WTC11 (cell line): Measurements from ENCODE around the gene H2BW1.

Source experiments
- CTCF ChIP-seq: fragments of 200-600 bp; IDR thresholded peaks from 2 replicates; pipeline ENCODE4 v1.8.0; 2022; ENCODE audit warnings: antibody characterized with exemption
- ESRRA ChIP-seq: sonication (generic); formaldehyde crosslinking; IDR thresholded peaks from 2 replicates; pipeline ENCODE4 v1.8.1; 2022; ENCODE audit warnings: mild to moderate bottlenecking, missing genetic modification reagents, borderline replicate concordance
- IRF2 ChIP-seq: sonication (generic); formaldehyde crosslinking; IDR thresholded peaks from 2 replicates; pipeline ENCODE4 v1.8.0; 2022; ENCODE audit warnings: low read depth, missing genetic modification reagents, borderline replicate concordance
- JAZF1 ChIP-seq: fragments of 250-450 bp; sonication (Bioruptor Pico); IDR thresholded peaks from 2 replicates; pipeline ENCODE4 v1.9.0; 2021; ENCODE audit warnings: moderate library complexity, mild to moderate bottlenecking, inconsistent platforms
- USF1 ChIP-seq: sonication (generic); formaldehyde crosslinking; IDR thresholded peaks from 2 replicates; pipeline ENCODE4 v1.8.0; 2022; ENCODE audit warnings: mild to moderate bottlenecking, missing genetic modification reagents
- ZNF121 ChIP-seq: sonication (generic); formaldehyde crosslinking; IDR thresholded peaks from 2 replicates; pipeline ENCODE4 v1.8.0; 2023; ENCODE audit warnings: missing genetic modification reagents
- ZNF281 ChIP-seq: sonication (generic); formaldehyde crosslinking; IDR thresholded peaks from 2 replicates; pipeline ENCODE4 v1.8.0; 2023; ENCODE audit warnings: mild to moderate bottlenecking, missing genetic modification reagents
- ZNF396 ChIP-seq: fragments of 250-450 bp; sonication (Bioruptor Pico); IDR thresholded peaks from 2 replicates; pipeline ENCODE4 v1.8.0; 2021; ENCODE audit warnings: mild to moderate bottlenecking, moderate library complexity, borderline replicate concordance
- TF ChIP-seq, protein P1 (sequence below): sonication (generic); formaldehyde crosslinking; IDR thresholded peaks from 2 replicates; pipeline ENCODE4 v1.8.0; 2022; ENCODE audit warnings: mild to moderate bottlenecking, missing genetic modification reagents
- TF ChIP-seq, protein P2 (sequence below): sonication (generic); formaldehyde crosslinking; IDR thresholded peaks from 2 replicates; pipeline ENCODE4 v1.8.1; 2023; ENCODE audit warnings: mild to moderate bottlenecking, missing genetic modification reagents, moderate library complexity

- TF ChIP-seq CTCF: no peak
- TF ChIP-seq, protein P1, sequence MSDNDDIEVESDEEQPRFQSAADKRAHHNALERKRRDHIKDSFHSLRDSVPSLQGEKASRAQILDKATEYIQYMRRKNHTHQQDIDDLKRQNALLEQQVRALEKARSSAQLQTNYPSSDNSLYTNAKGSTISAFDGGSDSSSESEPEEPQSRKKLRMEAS (CRISPR knock-in tag): no peak
- no peak for TF ChIP-seq ZNF396
- TF ChIP-seq ESRRA (CRISPR knock-in tag): no peak
- no peak for TF ChIP-seq JAZF1 (CRISPR knock-in tag)
- no peak for TF ChIP-seq ZNF281 (CRISPR knock-in tag)
- no peak for TF ChIP-seq IRF2 (CRISPR knock-in tag)
- TF ChIP-seq USF1 (CRISPR knock-in tag): no peak
- TF ChIP-seq, protein P2, sequence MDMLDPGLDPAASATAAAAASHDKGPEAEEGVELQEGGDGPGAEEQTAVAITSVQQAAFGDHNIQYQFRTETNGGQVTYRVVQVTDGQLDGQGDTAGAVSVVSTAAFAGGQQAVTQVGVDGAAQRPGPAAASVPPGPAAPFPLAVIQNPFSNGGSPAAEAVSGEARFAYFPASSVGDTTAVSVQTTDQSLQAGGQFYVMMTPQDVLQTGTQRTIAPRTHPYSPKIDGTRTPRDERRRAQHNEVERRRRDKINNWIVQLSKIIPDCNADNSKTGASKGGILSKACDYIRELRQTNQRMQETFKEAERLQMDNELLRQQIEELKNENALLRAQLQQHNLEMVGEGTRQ (CRISPR knock-in tag): no peak
- no peak for TF ChIP-seq ZNF121 (CRISPR knock-in tag)
These were observed 4.6 kb upstream of the H2BW1 start for GRCh38 chrX:104018126-104018525.
